ENCODE results near the gene LIFR.

The LIFR gene

DNA sequence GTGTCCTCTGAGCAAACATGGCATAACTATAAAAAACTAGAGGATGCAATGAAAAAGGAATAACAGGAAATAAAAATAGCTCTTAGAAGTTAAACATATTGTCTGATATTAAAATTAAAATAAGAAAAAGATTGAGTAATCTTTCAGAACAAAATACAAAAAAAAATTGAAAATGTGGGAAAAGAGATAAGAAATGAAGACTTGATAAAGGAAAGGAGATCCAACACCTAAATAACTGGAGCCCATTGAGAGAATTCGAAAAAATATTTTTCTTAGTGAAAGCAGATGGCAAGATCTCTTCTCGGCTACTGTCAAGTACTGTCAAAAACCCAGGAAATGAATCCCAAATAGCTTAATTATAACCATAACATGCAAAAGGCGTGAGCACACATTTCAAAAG lies 24.9 kb downstream of the LIFR start:
- no peak for TF ChIP-seq ZBTB44 (tag by site-specific recombination; IDR thresholded peaks at IDR 0.05)
- no peak for TF ChIP-seq ZNF26 (tag by site-specific recombination; IDR thresholded peaks at IDR 0.05)
- 0 out of 2 replicates have a peak, but pooled peaks have one; percentile 16 for TF ChIP-seq ZNF549 (tag by site-specific recombination; IDR thresholded peaks at IDR 0.05)
- peak; percentile 99 for TF ChIP-seq ZNF133 (tag by site-specific recombination; IDR thresholded peaks at IDR 0.05)
- ChIA-PET CTCF (interaction anchor here (1.0 kb wide), 1 partner anchor 111 kb away, joined by 3 read pairs; no protein-coding TSS in a partner anchor), POLR2A (no interaction called here)
- Histone ChIP-seq H3K4me1 (ENCODE audit: control insufficient read depth, insufficient read depth, low read length) (peaks cover 32% of the 10 kb centered on the region), H3K27ac (ENCODE audit: extremely low read depth, low read depth, low read length) (no peak overlapping the region), H3K9me3 (ENCODE audit: control insufficient read depth, insufficient read depth, low read depth, low read length) (no peaks in the 10 kb centered on the region; the same call in 1 of the 2 replicates), H3K4me3 (ENCODE audit: low read depth, low read length) (no peak overlapping the region), H3K36me3 (ENCODE audit: control insufficient read depth in 2 of 2, insufficient read depth in 1 of 2, low read length in 2 of 2) (peaks cover 0 to 4% of the 10 kb centered on the region in 2 experiments; a peak in 1 of 3 replicates)

GRCh38 chr5:38529955-38530646 lies 26.3 kb downstream of the LIFR start:
- peaks cover 0 to 8% of the 10 kb centered on the region in 2 experiments; a peak in 1 of 3 replicates for H3K36me3 ChIP-seq (ENCODE audit: control insufficient read depth in 2 of 2, insufficient read depth in 1 of 2, low read length in 2 of 2)
- peaks cover 23% of the 10 kb centered on the region for H3K4me1 ChIP-seq (ENCODE audit: control insufficient read depth, insufficient read depth, low read length)
- no peak overlapping the region for H3K4me3 ChIP-seq (ENCODE audit: low read depth, low read length)
- no peaks in the 10 kb centered on the region; the same call in 1 of the 2 replicates for H3K9me3 ChIP-seq (ENCODE audit: control insufficient read depth, insufficient read depth, low read depth, low read length)
- ChIA-PET POLR2A (no interaction called here), CTCF (interaction anchor here (0.5 kb wide), 1 partner anchor 168 kb away, joined by 4 read pairs; no protein-coding TSS in a partner anchor)
- H3K27ac ChIP-seq (ENCODE audit: extremely low read depth, low read depth, low read length), result no peak overlapping the region
- TF ChIP-seq HOXD13 (CRISPR knock-in tag; IDR thresholded peaks at IDR 0.05; ENCODE audit: borderline replicate concordance) (no peak), ZNF146 (tag by site-specific recombination; IDR thresholded peaks at IDR 0.05) (no peak), ZNF24 (tag by site-specific recombination; IDR thresholded peaks at IDR 0.05) (no peak), RBAK (tag by site-specific recombination; IDR thresholded peaks at IDR 0.05) (no peak), ZNF114 (tag by site-specific recombination; IDR thresholded peaks at IDR 0.05) (no peak), ZNF510 (tag by site-specific recombination; IDR thresholded peaks at IDR 0.05; ENCODE audit: insufficient replicate concordance) (no peak), ZNF335 (tag by site-specific recombination; conservative IDR thresholded peaks at IDR 0.05) (peak; percentile 42; the same call in 1 of the 2 replicates), ZNF513 (tag by site-specific recombination; IDR thresholded peaks at IDR 0.05) (no peak), ZSCAN30 (tag by site-specific recombination; IDR thresholded peaks at IDR 0.05) (no peak)
- TF ChIP-seq, protein P1, sequence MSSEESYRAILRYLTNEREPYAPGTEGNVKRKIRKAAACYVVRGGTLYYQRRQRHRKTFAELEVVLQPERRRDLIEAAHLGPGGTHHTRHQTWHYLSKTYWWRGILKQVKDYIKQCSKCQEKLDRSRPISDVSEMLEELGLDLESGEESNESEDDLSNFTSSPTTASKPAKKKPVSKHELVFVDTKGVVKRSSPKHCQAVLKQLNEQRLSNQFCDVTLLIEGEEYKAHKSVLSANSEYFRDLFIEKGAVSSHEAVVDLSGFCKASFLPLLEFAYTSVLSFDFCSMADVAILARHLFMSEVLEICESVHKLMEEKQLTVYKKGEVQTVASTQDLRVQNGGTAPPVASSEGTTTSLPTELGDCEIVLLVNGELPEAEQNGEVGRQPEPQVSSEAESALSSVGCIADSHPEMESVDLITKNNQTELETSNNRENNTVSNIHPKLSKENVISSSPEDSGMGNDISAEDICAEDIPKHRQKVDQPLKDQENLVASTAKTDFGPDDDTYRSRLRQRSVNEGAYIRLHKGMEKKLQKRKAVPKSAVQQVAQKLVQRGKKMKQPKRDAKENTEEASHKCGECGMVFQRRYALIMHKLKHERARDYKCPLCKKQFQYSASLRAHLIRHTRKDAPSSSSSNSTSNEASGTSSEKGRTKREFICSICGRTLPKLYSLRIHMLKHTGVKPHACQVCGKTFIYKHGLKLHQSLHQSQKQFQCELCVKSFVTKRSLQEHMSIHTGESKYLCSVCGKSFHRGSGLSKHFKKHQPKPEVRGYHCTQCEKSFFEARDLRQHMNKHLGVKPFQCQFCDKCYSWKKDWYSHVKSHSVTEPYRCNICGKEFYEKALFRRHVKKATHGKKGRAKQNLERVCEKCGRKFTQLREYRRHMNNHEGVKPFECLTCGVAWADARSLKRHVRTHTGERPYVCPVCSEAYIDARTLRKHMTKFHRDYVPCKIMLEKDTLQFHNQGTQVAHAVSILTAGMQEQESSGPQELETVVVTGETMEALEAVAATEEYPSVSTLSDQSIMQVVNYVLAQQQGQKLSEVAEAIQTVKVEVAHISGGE (tag by site-specific recombination; conservative IDR thresholded peaks at IDR 0.05; ENCODE audit: low read depth), result 0 out of 2 replicates have a peak, but pooled peaks have one; percentile 10
